H9 (cell line): ENCODE results near the gene ATP6V0E1. TPM values are rescaled to one million over a fixed set of nuclear protein-coding genes. Genes with fewer than 3 reads are reported as not detected.

Source experiments
- DNase-seq: peaks from one replicate; pipeline ENCODE4 v3.0.0-alpha.2; 2017
- H2AFZ ChIP-seq: one replicate; pipeline ENCODE4 v1.6.1; 2013; ENCODE audit warnings: mild to moderate bottlenecking, low read length, control low read depth, moderate library complexity
- H2AK5ac ChIP-seq: 2 replicates; pipeline ENCODE4 v1.6.1; 2013; ENCODE audit warnings: low read length, control low read depth, mixed read lengths; ENCODE audit not compliant: insufficient read length
- H2BK120ac ChIP-seq: one replicate; pipeline ENCODE4 v1.6.1; 2013; ENCODE audit warnings: low read depth, mild to moderate bottlenecking, low read length, control low read depth, inconsistent platforms; ENCODE audit not compliant: poor library complexity, severe bottlenecking
- H2BK12ac ChIP-seq: 2 replicates; pipeline ENCODE4 v1.6.1; 2013; ENCODE audit warnings: low read length, control low read depth, mixed read lengths, low read depth; ENCODE audit not compliant: insufficient read length
- H2BK15ac ChIP-seq: 2 replicates; pipeline ENCODE4 v1.6.1; 2013; ENCODE audit warnings: low read depth, low read length, control low read depth
- H2BK20ac ChIP-seq: one replicate; pipeline ENCODE4 v1.6.1; 2013; ENCODE audit warnings: low read depth, mild to moderate bottlenecking, low read length, control low read depth, inconsistent platforms; ENCODE audit not compliant: poor library complexity, severe bottlenecking
- H2BK5ac ChIP-seq: 2 replicates; pipeline ENCODE4 v1.6.1; 2013; ENCODE audit warnings: low read length, control low read depth, mixed read lengths; ENCODE audit not compliant: insufficient read length
- H3K14ac ChIP-seq: 2 replicates; pipeline ENCODE4 v1.6.1; 2013; ENCODE audit warnings: low read length, control low read depth; ENCODE audit not compliant: insufficient read depth
- H3K18ac ChIP-seq: 2 replicates; pipeline ENCODE4 v1.6.1; 2013; ENCODE audit warnings: low read depth, mild to moderate bottlenecking, mixed read lengths, low read length, control low read depth; ENCODE audit not compliant: insufficient read length
- H3K23ac ChIP-seq: 2 replicates; pipeline ENCODE4 v1.6.1; 2013; ENCODE audit warnings: low read length, control low read depth, mixed read lengths, low read depth; ENCODE audit not compliant: insufficient read length
- H3K23me2 ChIP-seq: 2 replicates; pipeline ENCODE4 v1.6.1; 2013; ENCODE audit warnings: low read depth, mild to moderate bottlenecking, mixed read lengths, low read length, control low read depth; ENCODE audit not compliant: insufficient read length, poor library complexity, severe bottlenecking
- H3K27ac ChIP-seq: 2 replicates; pipeline ENCODE4 v1.5.1; 2013; ENCODE audit warnings: low read length, control low read depth, mixed read lengths, low read depth; ENCODE audit not compliant: insufficient read length
- H3K27me3 ChIP-seq: 2 replicates; pipeline ENCODE4 v1.6.1; 2013; ENCODE audit warnings: low read length, control low read depth, inconsistent platforms; ENCODE audit not compliant: insufficient read depth
- H3K4ac ChIP-seq: 2 replicates; pipeline ENCODE4 v1.6.1; 2013; ENCODE audit warnings: low read depth, mild to moderate bottlenecking, control low read depth, inconsistent platforms, low read length, moderate library complexity
- H3K4me1 ChIP-seq: 2 replicates; pipeline ENCODE4 v1.6.1; 2013; ENCODE audit warnings: low read length, control low read depth, inconsistent platforms; ENCODE audit not compliant: insufficient read depth
- H3K4me2 ChIP-seq: 2 replicates; pipeline ENCODE4 v1.6.1; 2013; ENCODE audit warnings: low read length, control low read depth, mixed read lengths; ENCODE audit not compliant: insufficient read length, insufficient read depth
- H3K56ac ChIP-seq: 2 replicates; pipeline ENCODE4 v1.6.1; 2013; ENCODE audit warnings: low read depth, mild to moderate bottlenecking, mixed read lengths, low read length, control low read depth; ENCODE audit not compliant: insufficient read length
- H3K79me1 ChIP-seq: 2 replicates; pipeline ENCODE4 v1.6.1; 2013; ENCODE audit warnings: low read depth, mild to moderate bottlenecking, moderate library complexity, low read length, control low read depth, inconsistent platforms; ENCODE audit not compliant: insufficient read depth, poor library complexity, severe bottlenecking
- H3K79me2 ChIP-seq: 2 replicates; pipeline ENCODE4 v1.6.1; 2013; ENCODE audit warnings: low read length, control low read depth, inconsistent platforms; ENCODE audit not compliant: insufficient read depth
- H3K9ac ChIP-seq: 2 replicates; pipeline ENCODE4 v1.6.1; 2013; ENCODE audit warnings: low read length, control low read depth, mixed read lengths; ENCODE audit not compliant: insufficient read length; ENCODE audit errors: extremely low read depth
- H3K9me3 ChIP-seq: one replicate; pipeline ENCODE4 v1.6.1; 2013; ENCODE audit warnings: low read depth, low read length, inconsistent platforms; ENCODE audit not compliant: control insufficient read depth
- H3T11ph ChIP-seq: one replicate; pipeline ENCODE4 v1.6.1; 2013; ENCODE audit warnings: mild to moderate bottlenecking, low read length, control low read depth, inconsistent platforms
- H4K20me1 ChIP-seq: one replicate; pipeline ENCODE4 v1.6.1; 2013; ENCODE audit not compliant: control insufficient read depth, insufficient read length, insufficient read depth
- H4K5ac ChIP-seq: 2 replicates; pipeline ENCODE4 v1.6.1; 2013; ENCODE audit warnings: low read depth, mild to moderate bottlenecking, mixed read lengths, low read length, control low read depth; ENCODE audit not compliant: insufficient read length
- H4K8ac ChIP-seq: replicated peaks from 2 replicates; pipeline ENCODE4 v1.6.1; 2013; ENCODE audit warnings: low read length, control low read depth, mixed read lengths, low read depth; ENCODE audit not compliant: insufficient read length
- H4K91ac ChIP-seq: 2 replicates; pipeline ENCODE4 v1.6.1; 2013; ENCODE audit warnings: low read depth, mild to moderate bottlenecking, moderate library complexity, mixed read lengths, low read length, control low read depth; ENCODE audit not compliant: insufficient read length
- H3K27ac Mint-ChIP-seq, 3 experiments: 2 replicates in 2 of 3; 3 replicates in 1 of 3; pipeline ENCODE4 v1.8.0; 2020 to 2021; ENCODE audit warnings: mixed read lengths in 3 of 3, mild to moderate bottlenecking in 1 of 3, moderate library complexity in 1 of 3
- H3K27me3 Mint-ChIP-seq: 2 replicates; pipeline ENCODE4 v1.8.0; 2021; ENCODE audit warnings: low read depth, mild to moderate bottlenecking, moderate library complexity, mixed read lengths
- H3K36me3 Mint-ChIP-seq, 3 experiments: 2 replicates in 2 of 3; 3 replicates in 1 of 3; pipeline ENCODE4 v1.8.0; 2020 to 2021; ENCODE audit warnings: low read depth in 3 of 3, mixed read lengths in 3 of 3; ENCODE audit not compliant: insufficient read depth in 1 of 3
- H3K4me1 Mint-ChIP-seq, 2 experiments: 2 replicates each; pipeline ENCODE4 v1.8.0; 2020; ENCODE audit warnings: mixed read lengths in 2 of 2
- H3K4me3 Mint-ChIP-seq, 2 experiments: 2 replicates in 1 of 2; 3 replicates in 1 of 2; pipeline ENCODE4 v1.8.0; 2020 to 2021; ENCODE audit warnings: mild to moderate bottlenecking in 2 of 2, mixed read lengths in 2 of 2, moderate library complexity in 1 of 2
- H3K9me3 Mint-ChIP-seq, 2 experiments: 2 replicates in 1 of 2; 3 replicates in 1 of 2; pipeline ENCODE4 v1.8.0; 2020; ENCODE audit warnings: mild to moderate bottlenecking in 2 of 2, mixed read lengths in 2 of 2, moderate library complexity in 1 of 2
- CTCF ChIP-seq: fragments of 200-600 bp; sonication (generic); conservative IDR thresholded peaks from 3 replicates; pipeline ENCODE4 v1.8.0; 2021; ENCODE audit warnings: antibody characterized with exemption, mild to moderate bottlenecking
- WGBS: extraction: QIAGEN DNeasy Blood & Tissue Kit; methylation state at CpG from one replicate; pipeline ENCODE4 v1.1.7; 2013; ENCODE audit warnings: missing lambda C conversion rate, low lambda C conversion rate, mixed read lengths; ENCODE audit not compliant: insufficient read length; ENCODE audit errors: extremely low coverage; 5-methylcytosine and 5-hydroxymethylcytosine counted together
- total RNA-seq: library from RNA; stranded (reverse); gene quantifications from 2 replicates; pipeline ENCODE4 v1.2.1, GENCODE V29; 2021

ATP6V0E1 gene
- total RNA-seq, 1 experiment from 2014 or later, result 101 TPM

GRCh38 chr5:172979778-172980177, 3.8 kb upstream of the ATP6V0E1 start:
- H3K23me2 ChIP-seq, result peaks cover 9% of the 10 kb centered on the region
- H2BK120ac ChIP-seq, result no peak overlapping the region
- H3K9me3 ChIP-seq, result no peaks in the 10 kb centered on the region
- no peaks in the 10 kb centered on the region; the same call in 1 of the 2 replicates for H3K27me3 ChIP-seq
- no peak overlapping the region for H3K23ac ChIP-seq
- H4K20me1 ChIP-seq, result no peaks in the 10 kb centered on the region
- no peak overlapping the region for H3K27ac ChIP-seq
- no peaks in the 10 kb centered on the region for H3K4me1 ChIP-seq
- no peak overlapping the region for H3K4me3 Mint-ChIP-seq
- no peak overlapping the region for H2BK20ac ChIP-seq
- H3K4me1 Mint-ChIP-seq, result peaks cover 3 to 4% of the 10 kb centered on the region in 2 experiments
- no peak overlapping the region for H2BK12ac ChIP-seq
- no peak overlapping the region for H4K8ac ChIP-seq
- H4K91ac ChIP-seq, result no peak overlapping the region
- H3K56ac ChIP-seq, result no peak overlapping the region
- H3K4ac ChIP-seq, result no peak overlapping the region
- no peak overlapping the region for H2AFZ ChIP-seq
- peaks cover 23% of the 10 kb centered on the region for H3K27me3 Mint-ChIP-seq
- WGBS, result no CpG with 5 or more reads among the region's 4 CpGs
- H2BK5ac ChIP-seq, result no peak overlapping the region
- no peak overlapping the region for H3K18ac ChIP-seq
- no peaks in the 10 kb centered on the region for H3K79me2 ChIP-seq
- no peak overlapping the region for H2AK5ac ChIP-seq
- no peak overlapping the region for H4K5ac ChIP-seq
- H3K36me3 Mint-ChIP-seq, result no peaks in the 10 kb centered on the region
- H3K27ac Mint-ChIP-seq, result no peak overlapping the region
- no peak overlapping the region for H3K9ac ChIP-seq
- DNase-seq, result no peak
- no peaks in the 10 kb centered on the region for H3K79me1 ChIP-seq
- H3K4me2 ChIP-seq, result no peak overlapping the region
- no peaks in the 10 kb centered on the region for H3K9me3 Mint-ChIP-seq
- no peak overlapping the region for H2BK15ac ChIP-seq
- no peak overlapping the region for H3T11ph ChIP-seq
- H3K14ac ChIP-seq, result no peak overlapping the region
- TF ChIP-seq CTCF, result no peak
